ENCODE measurements around the gene MAST3. TPM values are rescaled to one million over a fixed set of nuclear protein-coding genes. Genes with fewer than 3 reads are reported as not detected.

MAST3 gene
- polyA plus RNA-seq, 1 of the 3 experiments (the other 2 are of a cell fraction), result 4.5 TPM

DNA sequence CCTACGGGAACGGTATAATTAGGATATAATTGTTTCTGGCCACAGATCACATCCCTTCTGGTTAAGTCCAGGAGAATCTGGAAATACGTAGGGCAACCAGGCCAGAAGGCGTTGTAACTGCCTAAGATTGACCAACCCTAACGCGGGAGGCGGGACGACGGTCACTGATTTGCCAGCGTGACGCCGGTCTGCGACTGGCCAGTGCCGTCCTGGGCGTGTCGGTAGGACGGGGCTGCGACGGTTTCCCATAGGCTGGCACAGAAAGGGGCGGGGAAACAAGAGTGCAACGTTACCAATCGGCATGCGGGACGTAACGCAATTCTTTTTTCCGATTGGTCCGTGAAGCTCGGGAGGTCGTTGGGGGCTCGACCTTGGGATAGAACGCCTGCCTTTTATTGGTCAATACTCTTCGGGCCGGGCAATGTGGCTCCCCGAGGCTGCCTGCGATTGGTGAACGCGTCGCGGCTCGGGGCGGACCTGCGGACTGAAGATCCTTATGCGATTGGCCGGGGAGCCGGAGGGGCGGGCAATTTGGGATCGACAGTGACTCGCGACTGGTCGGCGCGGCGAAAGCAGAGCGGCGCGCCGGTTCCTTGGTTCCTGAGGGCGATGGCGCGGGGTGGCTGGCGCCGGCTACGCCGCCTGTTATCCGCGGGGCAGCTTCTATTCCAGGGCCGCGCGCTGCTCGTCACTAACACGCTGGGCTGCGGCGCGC lies 95.3 kb downstream of the MAST3 start, which contains the start of gene MPV17L2:
MPV17L2 (plus strand) TSS at position 546 of the 715 bp plus-strand sequence; CDS start at position 610, 64 bp downstream.
- Histone ChIP-seq H3K9ac (peak within 1 kb of the TSS; percentile 82), H3K4me2 (peak within 1 kb of the TSS; percentile 99), H3F3A (replicated peaks; ENCODE audit: insufficient read depth) (peaks cover 15% of the 10 kb centered on the region), H3K9me2 (no peaks in the 10 kb centered on the region), H4K20me1 (ENCODE audit: insufficient read depth) (peaks cover 8% of the 10 kb centered on the region; the same call in 1 of the 2 replicates), H3K27me3 (ENCODE audit: insufficient read depth) (no peaks in the 10 kb centered on the region), H3K36me3 (replicated peaks in 1 of 2; ENCODE audit: control insufficient read depth in 1 of 2, insufficient read depth in 2 of 2, low read length in 1 of 2) (peaks cover 0 to 3% of the 10 kb centered on the region in 2 experiments), H2AFZ (ENCODE audit: low read depth) (peak within 1 kb of the TSS; percentile 83), H3K27ac (ENCODE audit: low read depth in 2 of 2, low read length in 1 of 2) (peak within 1 kb of the TSS; percentile 82 to 84), H3K4me1 (ENCODE audit: control insufficient read depth in 1 of 2, insufficient read depth in 2 of 2, low read depth in 1 of 2, low read length in 1 of 2) (peaks cover 9 to 26% of the 10 kb centered on the region in 2 experiments; a peak in 2 of 4 replicates), H3K9me3 (no peaks in the 10 kb centered on the region), H3K4me3 (ENCODE audit: low read depth in 2 of 2, low read length in 1 of 2) (peak within 1 kb of the TSS; percentile 72 to 94), H3K79me2 (ENCODE audit: insufficient read depth) (peaks cover 9% of the 10 kb centered on the region; the same call in 1 of the 2 replicates)
- peak; percentile 93 for DNase-seq
- whole genome bisulfite sequencing (ENCODE audit: low lambda C conversion rate), result 6% methylated on average over 9 of the region's 74 CpGs
- ChIA-PET POLR2A (interaction anchor here (0.8 to 1.3 kb wide), 4 partner anchors 9 to 89 kb away, joined by 3 to 7 read pairs (median 4); partner anchors contain the start of genes JUND and RAB3A), CTCF (interaction anchor here (0.6 to 20.7 kb wide), 12 partner anchors 11 to 226 kb away, joined by 3 to 505 read pairs (median 10); partner anchors contain the start of genes IFI30, RAB3A and SSBP4)
- TF ChIP-seq ELF1 (IDR thresholded peaks at IDR 0.05), result no peak
- peak; percentile 61; the same call in 1 of the 2 replicates for TF ChIP-seq TAF1 (IDR thresholded peaks at IDR 0.05; ENCODE audit: borderline replicate concordance, low read depth, low read length)
- TF ChIP-seq EZH2phosphoT487 (IDR thresholded peaks at IDR 0.05; ENCODE audit: borderline replicate concordance, low read depth), result no peak
- no peak for TF ChIP-seq USF1 (IDR thresholded peaks at IDR 0.05; ENCODE audit: borderline replicate concordance, low read depth)
- TF ChIP-seq, protein P1, sequence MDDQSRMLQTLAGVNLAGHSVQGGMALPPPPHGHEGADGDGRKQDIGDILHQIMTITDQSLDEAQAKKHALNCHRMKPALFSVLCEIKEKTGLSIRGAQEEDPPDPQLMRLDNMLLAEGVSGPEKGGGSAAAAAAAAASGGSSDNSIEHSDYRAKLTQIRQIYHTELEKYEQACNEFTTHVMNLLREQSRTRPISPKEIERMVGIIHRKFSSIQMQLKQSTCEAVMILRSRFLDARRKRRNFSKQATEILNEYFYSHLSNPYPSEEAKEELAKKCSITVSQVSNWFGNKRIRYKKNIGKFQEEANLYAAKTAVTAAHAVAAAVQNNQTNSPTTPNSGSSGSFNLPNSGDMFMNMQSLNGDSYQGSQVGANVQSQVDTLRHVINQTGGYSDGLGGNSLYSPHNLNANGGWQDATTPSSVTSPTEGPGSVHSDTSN (IDR thresholded peaks at IDR 0.05), result peak; percentile 75
- 0 out of 2 replicates have a peak, but pooled peaks have one; percentile 10 for TF ChIP-seq GABPA (IDR thresholded peaks at IDR 0.05; ENCODE audit: low read depth)
- peak in 1 of 2 experiments; percentile 48; a peak in 1 of 4 replicates for TF ChIP-seq EP300 (IDR thresholded peaks at IDR 0.05; ENCODE audit: borderline replicate concordance in 1 of 2, low read depth in 1 of 2, low read length in 1 of 2)
- TF ChIP-seq POLR2AphosphoS5 (IDR thresholded peaks at IDR 0.05; ENCODE audit: low read depth, low read length), result peak; percentile 86
- no peak for TF ChIP-seq TEAD4 (IDR thresholded peaks at IDR 0.05; ENCODE audit: borderline replicate concordance, insufficient read depth)
- peak; percentile 97 for TF ChIP-seq CHD2 (IDR thresholded peaks at IDR 0.05; ENCODE audit: low read length, partially characterized antibody)
- peak; percentile 97 for TF ChIP-seq RFX5 (IDR thresholded peaks at IDR 0.05; ENCODE audit: low read length)
- TF ChIP-seq NFIC (IDR thresholded peaks at IDR 0.05; ENCODE audit: borderline replicate concordance), result no peak
- peak; percentile 68; the same call in 1 of the 2 replicates for TF ChIP-seq YY1 (IDR thresholded peaks at IDR 0.05; ENCODE audit: low read depth)
- no peak for TF ChIP-seq GATA2 (CRISPR knock-in tag; IDR thresholded peaks at IDR 0.05)
- peak; percentile 22; the same call in 1 of the 2 replicates for TF ChIP-seq REST (IDR thresholded peaks at IDR 0.05; ENCODE audit: low read depth, low read length)
- TF ChIP-seq, protein P2, sequence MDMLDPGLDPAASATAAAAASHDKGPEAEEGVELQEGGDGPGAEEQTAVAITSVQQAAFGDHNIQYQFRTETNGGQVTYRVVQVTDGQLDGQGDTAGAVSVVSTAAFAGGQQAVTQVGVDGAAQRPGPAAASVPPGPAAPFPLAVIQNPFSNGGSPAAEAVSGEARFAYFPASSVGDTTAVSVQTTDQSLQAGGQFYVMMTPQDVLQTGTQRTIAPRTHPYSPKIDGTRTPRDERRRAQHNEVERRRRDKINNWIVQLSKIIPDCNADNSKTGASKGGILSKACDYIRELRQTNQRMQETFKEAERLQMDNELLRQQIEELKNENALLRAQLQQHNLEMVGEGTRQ (IDR thresholded peaks at IDR 0.05; ENCODE audit: borderline replicate concordance, low read depth, low read length), result no peak
- peak; percentile 79; the same call in 1 of the 2 replicates for TF ChIP-seq SIN3A (IDR thresholded peaks at IDR 0.05; ENCODE audit: borderline replicate concordance, low read depth, low read length)
- TF ChIP-seq MEF2A (IDR thresholded peaks at IDR 0.05; ENCODE audit: borderline replicate concordance, low read depth), result no peak
- peak; percentile 96 for TF ChIP-seq IRF3 (IDR thresholded peaks at IDR 0.05; ENCODE audit: low read depth, low read length)
- peak; percentile 80 for TF ChIP-seq MXI1 (IDR thresholded peaks at IDR 0.05; ENCODE audit: low read depth, low read length)
- no peak for TF ChIP-seq FOXJ3 (CRISPR knock-in tag; IDR thresholded peaks at IDR 0.05)
- no peak for TF ChIP-seq RCOR1 (IDR thresholded peaks at IDR 0.05; ENCODE audit: low read length)
